Lower leg skin (tissue), 4 donors: Measurements from ENCODE around the gene WDR18. TPM values are rescaled to one million over a fixed set of nuclear protein-coding genes. Genes with fewer than 3 reads are reported as not detected.

Source experiments
- DNase-seq, 2 donors: peaks; one replicate each; pipeline ENCODE4 v3.0.0-alpha.2; 2019; ENCODE audit warnings: low spot score in 2 of 2
- H3K4me3 ChIP-seq: fragments of 200-600 bp; sonication (generic); 2 replicates; pipeline ENCODE4 v1.5.1; 2017; ENCODE audit warnings: mild to moderate bottlenecking, low read depth; ENCODE audit not compliant: poor library complexity, severe bottlenecking
- POLR2A ChIP-seq, 2 donors: fragments of 450-650 bp; IDR thresholded peaks; one replicate each; pipeline ENCODE4 v1.6.1; 2016 to 2017; ENCODE audit warnings: antibody characterized with exemption in 2 of 2, mild to moderate bottlenecking in 1 of 2, moderate library complexity in 1 of 2
- WGBS, 2 donors: methylation state at CpG; one replicate each; pipeline ENCODE4 v1.1.5; 2018; 5-methylcytosine and 5-hydroxymethylcytosine counted together
- intact Hi-C: fragments of 100-400 bp; cut with DNase I; formaldehyde crosslinking; loops from one replicate; pipeline ENCODE4 v1.15.0; 2023; ENCODE audit warnings: low total_unique reads
- total RNA-seq, 4 donors: library from RNA; depleted of rRNA; stranded (reverse); fragments of >200 nt; gene quantifications; one replicate each; pipeline ENCODE4 v1.1.0, GENCODE V29; 2016
- TF ChIP-seq, protein P1 (sequence below), 3 donors: fragments of 450-650 bp; IDR thresholded peaks; one replicate each; pipeline ENCODE4 v1.5.1; 2016; ENCODE audit warnings: antibody characterized with exemption in 3 of 3, mild to moderate bottlenecking in 3 of 3, moderate library complexity in 2 of 3

WDR18 gene
- total RNA-seq, 4 donors from 2014 or later: 29.0 to 66.9 (median 39.9) TPM

DNA sequence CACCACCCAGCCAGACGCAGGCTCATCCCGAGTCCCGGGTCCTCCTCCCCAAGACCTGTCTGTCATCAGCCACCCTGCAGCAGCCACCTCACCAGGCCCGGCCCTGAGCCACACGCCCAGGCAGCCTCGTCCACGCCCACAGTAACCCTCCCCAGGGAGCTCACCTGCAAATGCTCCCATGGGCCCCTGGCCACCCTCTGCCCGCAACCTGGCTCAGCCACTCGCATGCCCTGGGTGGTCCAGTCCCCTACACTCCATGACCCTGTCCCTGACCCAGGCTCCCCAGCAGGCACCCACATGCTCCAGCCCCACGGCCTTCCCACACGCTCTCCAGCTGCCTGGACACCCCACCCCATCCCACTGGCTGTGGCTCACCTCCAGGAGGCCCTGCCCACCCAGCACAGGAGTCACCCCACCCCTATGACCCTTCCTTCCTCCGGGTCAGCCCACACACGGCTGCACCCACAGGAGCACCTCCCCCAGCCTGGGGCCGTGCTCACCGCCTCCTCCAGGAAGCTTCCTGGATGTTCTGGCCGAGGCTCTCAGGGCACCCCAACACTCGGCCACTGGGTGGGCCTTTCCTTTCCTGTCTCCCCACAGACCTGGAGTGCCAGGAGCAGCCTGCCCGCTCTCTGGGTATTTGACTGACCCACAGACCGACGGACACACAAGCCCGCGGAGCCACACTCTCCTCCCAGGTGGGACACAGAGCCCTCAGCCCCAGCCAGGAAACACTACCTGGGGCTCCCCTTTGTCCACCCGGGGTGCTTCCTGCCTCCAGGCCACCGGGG is 33.2 kb downstream of the WDR18 start:
- intact Hi-C loops: no loop called here
- DNase-seq: no peak
- 53 to 61% methylated on average over 14 to 24 of the region's 24 CpGs for WGBS, 2 donors
- TF ChIP-seq, protein P1, sequence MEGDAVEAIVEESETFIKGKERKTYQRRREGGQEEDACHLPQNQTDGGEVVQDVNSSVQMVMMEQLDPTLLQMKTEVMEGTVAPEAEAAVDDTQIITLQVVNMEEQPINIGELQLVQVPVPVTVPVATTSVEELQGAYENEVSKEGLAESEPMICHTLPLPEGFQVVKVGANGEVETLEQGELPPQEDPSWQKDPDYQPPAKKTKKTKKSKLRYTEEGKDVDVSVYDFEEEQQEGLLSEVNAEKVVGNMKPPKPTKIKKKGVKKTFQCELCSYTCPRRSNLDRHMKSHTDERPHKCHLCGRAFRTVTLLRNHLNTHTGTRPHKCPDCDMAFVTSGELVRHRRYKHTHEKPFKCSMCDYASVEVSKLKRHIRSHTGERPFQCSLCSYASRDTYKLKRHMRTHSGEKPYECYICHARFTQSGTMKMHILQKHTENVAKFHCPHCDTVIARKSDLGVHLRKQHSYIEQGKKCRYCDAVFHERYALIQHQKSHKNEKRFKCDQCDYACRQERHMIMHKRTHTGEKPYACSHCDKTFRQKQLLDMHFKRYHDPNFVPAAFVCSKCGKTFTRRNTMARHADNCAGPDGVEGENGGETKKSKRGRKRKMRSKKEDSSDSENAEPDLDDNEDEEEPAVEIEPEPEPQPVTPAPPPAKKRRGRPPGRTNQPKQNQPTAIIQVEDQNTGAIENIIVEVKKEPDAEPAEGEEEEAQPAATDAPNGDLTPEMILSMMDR (IDR thresholded peaks at IDR 0.05): no peak
- no peak for TF ChIP-seq POLR2A (IDR thresholded peaks at IDR 0.05)
- H3K4me3 ChIP-seq: no peak overlapping the region

DNA sequence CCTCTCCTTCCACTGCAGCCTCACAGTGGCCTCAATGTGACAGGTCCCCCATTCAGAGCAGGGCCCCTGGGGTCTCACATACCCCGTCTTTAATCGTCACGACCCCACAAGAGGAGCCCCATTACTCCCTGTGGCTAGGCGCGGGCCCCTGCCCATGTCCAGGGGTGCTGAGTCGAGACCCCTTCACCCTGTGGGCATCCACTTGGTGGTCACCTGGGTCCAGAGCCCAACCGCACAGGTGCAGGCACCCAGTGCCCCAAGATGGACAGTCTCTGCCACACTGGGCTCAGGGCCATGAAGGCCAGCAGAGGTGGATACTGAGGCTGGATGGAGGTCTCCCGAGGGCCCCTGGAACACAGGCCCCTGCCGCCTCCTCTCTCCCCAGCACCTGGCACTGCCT is 33.8 kb downstream of the WDR18 start:
- DNase-seq: no peak
- intact Hi-C loops: no loop called here
- 91 to 94% methylated on average over 6 to 8 of the region's 9 CpGs for WGBS, 2 donors
- no peak overlapping the region for H3K4me3 ChIP-seq
- TF ChIP-seq, protein P1 (IDR thresholded peaks at IDR 0.05): no peak
- no peak for TF ChIP-seq POLR2A (IDR thresholded peaks at IDR 0.05)

DNA sequence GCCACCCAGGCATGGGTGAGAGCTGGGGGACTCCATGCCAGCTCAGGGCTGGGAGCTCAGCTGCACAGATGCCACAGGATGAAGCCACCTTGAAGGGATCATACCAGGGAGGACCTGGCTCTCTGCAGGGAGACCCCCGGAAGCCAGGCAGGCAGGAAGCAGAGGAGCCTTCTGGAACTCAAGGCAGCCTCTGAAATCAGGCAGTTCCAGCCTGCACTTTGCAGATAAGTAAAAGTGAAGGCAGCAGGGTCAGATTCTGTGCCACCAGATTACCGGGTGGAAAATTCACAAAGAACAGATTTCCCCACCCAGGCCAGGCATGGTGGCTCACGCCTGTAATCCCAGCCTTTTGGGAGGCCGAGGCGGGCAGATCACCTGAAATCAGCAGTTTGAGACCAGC is 34.2 kb downstream of the WDR18 start:
- intact Hi-C loops: no loop called here
- no peak overlapping the region for H3K4me3 ChIP-seq
- WGBS, 2 donors: 69 to 72% methylated on average over 5 of the region's 5 CpGs
- TF ChIP-seq POLR2A (IDR thresholded peaks at IDR 0.05): no peak
- TF ChIP-seq, protein P1 (IDR thresholded peaks at IDR 0.05): no peak
- DNase-seq: no peak

DNA sequence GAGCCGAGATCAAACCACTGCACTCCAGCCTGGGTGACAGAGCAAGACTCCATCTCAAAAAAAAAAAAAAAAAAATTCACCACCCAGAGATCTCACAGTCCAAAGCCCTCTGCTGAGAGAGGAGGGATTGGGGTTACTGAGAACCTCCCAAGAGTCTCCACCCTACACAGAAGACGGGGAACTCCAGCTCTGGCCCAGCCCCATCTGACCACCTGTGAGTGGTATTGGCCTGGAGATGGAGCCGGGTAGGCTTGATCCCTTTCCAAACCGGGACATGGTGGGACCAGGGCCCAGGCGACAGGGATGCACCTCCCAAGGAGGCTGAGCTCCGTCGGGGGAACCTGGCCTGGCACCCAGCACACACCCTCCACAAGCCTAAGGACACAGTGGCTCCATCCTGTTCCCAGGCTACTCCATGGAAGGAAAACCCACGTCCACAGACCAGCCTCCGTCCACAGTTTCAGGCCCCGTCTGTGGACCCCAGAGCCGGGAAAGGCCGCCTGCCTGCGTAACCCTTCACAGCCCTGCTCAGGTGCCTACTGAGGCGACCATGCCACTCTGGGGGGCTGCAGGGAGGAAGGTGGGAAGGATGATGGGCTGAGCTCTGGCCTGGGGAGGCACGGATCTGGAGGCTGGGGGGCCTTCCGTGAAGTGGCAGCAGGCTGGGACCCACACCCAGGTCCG is 34.9 kb downstream of the WDR18 start:
- no peak for TF ChIP-seq POLR2A (IDR thresholded peaks at IDR 0.05)
- TF ChIP-seq, protein P1 (IDR thresholded peaks at IDR 0.05): no peak
- no peak for DNase-seq
- H3K4me3 ChIP-seq: no peak overlapping the region
- WGBS, 2 donors: 43% methylated on average over 13 to 14 of the region's 17 CpGs
- intact Hi-C loops: no loop called here

DNA sequence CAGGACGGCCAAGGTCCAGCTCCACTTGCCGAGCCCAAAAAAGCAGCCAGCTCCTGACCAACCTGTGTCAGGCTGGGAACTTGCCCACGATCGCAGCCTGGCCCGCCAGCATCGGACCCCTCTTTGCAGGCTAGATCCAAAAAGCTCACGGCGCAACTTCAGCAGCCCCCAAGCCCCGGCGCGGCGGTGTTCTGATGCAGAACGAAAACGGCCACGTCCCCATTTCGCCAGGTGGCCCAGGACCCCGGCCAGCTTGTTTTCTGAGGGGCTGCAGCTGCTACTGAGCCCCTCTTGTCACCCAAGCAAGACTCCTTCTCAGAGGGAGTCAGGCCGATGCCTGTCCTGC is 35.4 kb downstream of the WDR18 start:
- 55 to 71% methylated on average over 8 to 17 of the region's 18 CpGs for WGBS, 2 donors
- TF ChIP-seq POLR2A (IDR thresholded peaks at IDR 0.05): no peak
- TF ChIP-seq, protein P1 (IDR thresholded peaks at IDR 0.05): no peak
- peak overlapping the region; percentile 61 for H3K4me3 ChIP-seq
- DNase-seq: no peak
- intact Hi-C loops: no loop called here
